PFSK-1 (cell line): Measurements from ENCODE around the gene PINK1.
A peak's percentile ranks its signal among the peaks of the same experiment; 100 is the strongest.

Experiments used
- FOXP2 ChIP-seq: optimal IDR thresholded peaks from 2 replicates; pipeline ENCODE3; 2011; ENCODE audit warnings: borderline replicate concordance, control low read depth, inconsistent platforms; ENCODE audit not compliant: insufficient read depth; ENCODE audit errors: extremely low read length, extremely low read depth
- POLR2AphosphoS5 ChIP-seq: IDR thresholded peaks from 2 replicates; pipeline ENCODE4 v1.6.1; 2012; ENCODE audit warnings: low read depth, mild to moderate bottlenecking, control low read depth, low read length, moderate library complexity
- SIN3A ChIP-seq: IDR thresholded peaks from 2 replicates; pipeline ENCODE4 v1.6.1; 2012; ENCODE audit warnings: mild to moderate bottlenecking, low read length, moderate library complexity, borderline replicate concordance; ENCODE audit not compliant: insufficient read depth
- TAF1 ChIP-seq: IDR thresholded peaks from 2 replicates; pipeline ENCODE4 v1.6.1; 2012; ENCODE audit warnings: low read length, control low read depth, borderline replicate concordance; ENCODE audit not compliant: insufficient read depth
- TF ChIP-seq, protein P1 (sequence below), 2 experiments: IDR thresholded peaks; 2 replicates each; pipeline versions ENCODE4 v1.6.1 to v1.8.0; 2011 to 2012; ENCODE audit warnings: low read depth in 2 of 2, low read length in 2 of 2, control low read depth in 1 of 2, inconsistent platforms in 1 of 2, mild to moderate bottlenecking in 1 of 2, moderate library complexity in 1 of 2; ENCODE audit not compliant: insufficient read depth in 1 of 2

Gene PINK1

DNA sequence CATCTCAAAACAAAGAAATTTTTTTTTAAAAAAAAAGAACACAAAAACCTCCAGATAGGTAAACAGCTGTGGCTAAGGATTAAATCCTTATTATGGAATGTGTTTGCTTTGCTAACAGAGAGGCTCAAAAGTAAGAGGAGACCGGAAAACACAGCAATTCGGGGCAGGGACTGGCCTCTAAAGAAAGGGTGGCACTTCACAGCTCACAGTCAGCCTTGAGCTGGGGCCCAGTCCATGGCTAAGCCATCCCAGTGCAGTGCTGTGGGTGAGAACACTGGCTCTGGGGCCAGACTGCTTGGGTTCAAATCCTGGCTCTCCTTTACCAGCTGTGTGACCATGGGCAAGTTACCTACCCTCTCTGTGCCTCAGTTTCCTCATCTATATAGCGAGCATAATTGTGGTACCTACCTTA lies 56.4 kb downstream of the PINK1 start:
- no peak for TF ChIP-seq SIN3A
- no peak for TF ChIP-seq POLR2AphosphoS5
- TF ChIP-seq, protein P1, sequence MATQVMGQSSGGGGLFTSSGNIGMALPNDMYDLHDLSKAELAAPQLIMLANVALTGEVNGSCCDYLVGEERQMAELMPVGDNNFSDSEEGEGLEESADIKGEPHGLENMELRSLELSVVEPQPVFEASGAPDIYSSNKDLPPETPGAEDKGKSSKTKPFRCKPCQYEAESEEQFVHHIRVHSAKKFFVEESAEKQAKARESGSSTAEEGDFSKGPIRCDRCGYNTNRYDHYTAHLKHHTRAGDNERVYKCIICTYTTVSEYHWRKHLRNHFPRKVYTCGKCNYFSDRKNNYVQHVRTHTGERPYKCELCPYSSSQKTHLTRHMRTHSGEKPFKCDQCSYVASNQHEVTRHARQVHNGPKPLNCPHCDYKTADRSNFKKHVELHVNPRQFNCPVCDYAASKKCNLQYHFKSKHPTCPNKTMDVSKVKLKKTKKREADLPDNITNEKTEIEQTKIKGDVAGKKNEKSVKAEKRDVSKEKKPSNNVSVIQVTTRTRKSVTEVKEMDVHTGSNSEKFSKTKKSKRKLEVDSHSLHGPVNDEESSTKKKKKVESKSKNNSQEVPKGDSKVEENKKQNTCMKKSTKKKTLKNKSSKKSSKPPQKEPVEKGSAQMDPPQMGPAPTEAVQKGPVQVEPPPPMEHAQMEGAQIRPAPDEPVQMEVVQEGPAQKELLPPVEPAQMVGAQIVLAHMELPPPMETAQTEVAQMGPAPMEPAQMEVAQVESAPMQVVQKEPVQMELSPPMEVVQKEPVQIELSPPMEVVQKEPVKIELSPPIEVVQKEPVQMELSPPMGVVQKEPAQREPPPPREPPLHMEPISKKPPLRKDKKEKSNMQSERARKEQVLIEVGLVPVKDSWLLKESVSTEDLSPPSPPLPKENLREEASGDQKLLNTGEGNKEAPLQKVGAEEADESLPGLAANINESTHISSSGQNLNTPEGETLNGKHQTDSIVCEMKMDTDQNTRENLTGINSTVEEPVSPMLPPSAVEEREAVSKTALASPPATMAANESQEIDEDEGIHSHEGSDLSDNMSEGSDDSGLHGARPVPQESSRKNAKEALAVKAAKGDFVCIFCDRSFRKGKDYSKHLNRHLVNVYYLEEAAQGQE (IDR thresholded peaks at IDR 0.05; ENCODE audit: insufficient read depth in 1 of 2, low read depth in 2 of 2, low read length in 2 of 2): no peak
- no peak for TF ChIP-seq TAF1
- no peak for TF ChIP-seq FOXP2

DNA sequence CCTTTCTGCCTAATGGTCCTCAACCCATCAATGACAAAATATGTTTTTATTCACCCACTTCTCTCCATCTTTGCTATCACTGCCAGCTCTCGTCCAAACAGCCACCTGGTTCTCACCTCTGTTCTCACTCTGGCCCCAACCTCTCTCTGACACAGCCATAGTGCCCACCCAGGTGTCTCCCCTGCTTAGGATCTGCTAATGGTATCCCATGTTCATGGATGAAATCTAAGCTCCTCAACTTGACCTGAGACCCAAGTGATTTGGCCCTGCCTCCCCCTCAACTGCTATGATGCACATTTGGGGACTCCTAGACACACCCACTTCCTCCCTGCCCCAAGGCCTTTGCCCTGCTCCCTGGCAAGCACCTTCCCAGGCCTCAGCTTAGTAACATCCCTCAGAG lies 58.6 kb downstream of the PINK1 start:
- TF ChIP-seq, protein P1 (IDR thresholded peaks at IDR 0.05; ENCODE audit: insufficient read depth in 1 of 2, low read depth in 2 of 2, low read length in 2 of 2): no peak
- TF ChIP-seq SIN3A: no peak
- no peak for TF ChIP-seq TAF1
- no peak for TF ChIP-seq FOXP2
- no peak for TF ChIP-seq POLR2AphosphoS5

DNA sequence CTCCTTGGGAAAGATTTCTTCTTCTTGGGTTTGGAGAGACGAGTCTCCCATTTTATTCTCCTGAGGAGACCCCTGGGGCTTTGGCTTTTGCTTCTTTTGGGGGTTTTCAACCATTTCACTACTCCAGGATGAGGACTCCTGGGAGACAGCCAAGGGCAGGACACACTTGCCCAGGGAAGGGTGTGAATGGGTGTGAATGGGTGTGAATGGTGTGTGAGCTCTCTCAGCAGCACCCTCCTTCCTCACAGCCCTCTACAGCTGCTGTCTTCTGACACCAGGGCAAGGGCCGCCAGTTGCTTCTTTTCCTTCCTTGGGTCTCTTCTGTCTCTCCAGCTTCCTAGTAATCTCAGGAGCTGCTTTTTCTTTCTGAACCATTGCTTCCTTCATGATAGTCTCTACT lies 60.4 kb downstream of the PINK1 start:
- no peak for TF ChIP-seq TAF1
- TF ChIP-seq, protein P1 (IDR thresholded peaks at IDR 0.05; ENCODE audit: insufficient read depth in 1 of 2, low read depth in 2 of 2, low read length in 2 of 2): no peak

DNA sequence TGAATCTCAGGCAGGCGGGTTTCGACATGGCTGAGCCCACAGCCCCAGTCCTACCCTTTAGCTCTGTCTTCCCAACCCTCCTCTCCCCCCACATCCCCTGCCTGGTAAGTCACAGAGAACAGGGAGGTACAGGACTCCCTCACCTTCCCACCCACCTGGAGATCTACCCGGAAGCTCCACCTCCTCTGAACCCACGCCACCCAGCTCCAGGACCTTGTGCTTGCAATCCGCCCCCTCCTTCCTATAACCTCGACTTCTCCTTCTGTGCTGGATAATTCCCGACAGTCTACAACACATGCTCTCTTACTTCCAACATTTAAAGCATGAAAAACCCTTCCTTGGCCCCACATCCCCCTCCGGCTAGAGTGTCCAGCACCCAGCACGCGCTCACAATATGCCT lies 62.3 kb downstream of the PINK1 start:
- TF ChIP-seq, protein P1 (IDR thresholded peaks at IDR 0.05; ENCODE audit: insufficient read depth in 1 of 2, low read depth in 2 of 2, low read length in 2 of 2): no peak
- TF ChIP-seq FOXP2 (no peak), TAF1 (no peak), SIN3A (no peak), POLR2AphosphoS5 (no peak)

DNA sequence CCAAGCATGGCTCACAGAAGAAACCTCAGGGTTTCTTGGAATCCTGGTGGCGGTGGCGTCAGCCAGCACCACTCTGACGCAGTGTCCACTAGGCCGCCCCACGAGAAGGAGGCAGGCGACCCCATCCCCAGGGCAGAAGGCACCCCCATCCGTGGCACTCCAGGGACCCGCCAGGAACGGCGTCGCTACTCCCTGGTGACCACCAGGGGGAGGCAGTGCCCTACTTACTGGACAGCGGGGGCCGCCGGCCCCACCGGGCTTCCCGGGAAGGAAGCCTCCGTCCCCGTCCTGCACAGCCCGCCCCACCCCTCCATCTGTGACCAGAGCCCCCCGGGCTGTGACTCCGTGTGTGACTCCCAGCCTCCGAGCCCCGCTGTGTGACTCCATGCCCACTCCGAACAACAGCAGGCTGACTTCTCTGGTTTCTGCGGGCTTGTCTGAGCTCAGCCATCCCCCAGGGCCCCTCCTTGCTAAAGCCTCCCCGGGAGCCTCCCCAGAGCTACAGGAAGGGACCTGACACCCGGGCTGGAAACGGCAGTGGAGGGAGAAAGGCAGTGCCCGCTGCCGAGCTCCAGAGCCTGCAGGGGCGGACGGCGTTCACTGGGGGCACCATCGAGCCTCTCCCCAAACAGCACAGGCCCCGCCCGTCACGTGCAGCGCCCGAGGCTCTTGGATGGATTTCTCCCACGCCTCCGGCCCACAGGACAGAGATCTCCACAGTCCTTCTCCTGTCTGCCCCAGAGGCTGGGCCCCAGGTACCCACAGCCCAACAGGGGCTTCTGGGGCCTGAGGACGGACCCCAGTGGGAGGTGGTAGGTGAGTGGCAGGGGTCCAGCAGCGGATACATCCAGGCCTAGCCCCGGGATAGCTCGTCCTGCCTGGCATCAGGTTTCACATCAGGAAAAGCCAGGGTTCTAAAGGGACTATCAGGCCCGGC lies 63.4 kb downstream of the PINK1 start:
- TF ChIP-seq POLR2AphosphoS5 (peak; percentile 53; the same call in 1 of the 2 replicates), TAF1 (no peak), SIN3A (no peak), FOXP2 (peak; percentile 83)
- TF ChIP-seq, protein P1 (IDR thresholded peaks at IDR 0.05; ENCODE audit: insufficient read depth in 1 of 2, low read depth in 2 of 2, low read length in 2 of 2): no peak
